ENCODE data around the gene ITFG2. TPM values are rescaled to one million over a fixed set of nuclear protein-coding genes. Genes with fewer than 3 reads are reported as not detected.

ITFG2 gene
- total RNA-seq, 1 experiment from 2014 or later: 23.9 TPM

GRCh38 chr12:2806700-2807099, 5.8 kb upstream of the ITFG2 start (continued):
- TF ChIP-seq ATF2 (CRISPR knock-in tag; IDR thresholded peaks at IDR 0.05; ENCODE audit: borderline replicate concordance, low read depth) (no peak), ERG (CRISPR knock-in tag; IDR thresholded peaks at IDR 0.05) (no peak)

- peaks cover 9% of the 10 kb centered on the region for H3K36me3 Mint-ChIP-seq
- H3K27ac Mint-ChIP-seq: peak overlapping the region; percentile 70
- ATAC-seq: no peak
- no peaks in the 10 kb centered on the region for H3K9me3 Mint-ChIP-seq
- peak overlapping the region; percentile 99 for H3K4me3 Mint-ChIP-seq
- POLR2A ChIA-PET: interaction anchor here (1.1 kb wide), 1 partner anchor 16 kb away, joined by 3 read pairs; no protein-coding TSS in a partner anchor
- H3K4me1 Mint-ChIP-seq: peaks cover 13% of the 10 kb centered on the region
- TF ChIP-seq AR (CRISPR knock-in tag; IDR thresholded peaks at IDR 0.05) (no peak), ATF6 (CRISPR knock-in tag; IDR thresholded peaks at IDR 0.05) (no peak), CREB1 (CRISPR knock-in tag; IDR thresholded peaks at IDR 0.05) (no peak), NFATC4 (CRISPR knock-in tag; IDR thresholded peaks at IDR 0.05) (no peak), AFF4 (CRISPR knock-in tag; IDR thresholded peaks at IDR 0.05; ENCODE audit: borderline replicate concordance) (no peak), GTF2I (CRISPR knock-in tag; conservative IDR thresholded peaks at IDR 0.05) (no peak)
- DNase-seq (ENCODE audit: low spot score): no peak
- no peaks in the 10 kb centered on the region for H3K27me3 Mint-ChIP-seq (ENCODE audit: low read depth)
- CTCF ChIA-PET: interaction anchor here (0.6 to 2.6 kb wide), 5 partner anchors 16 to 131 kb away, joined by 3 to 10 read pairs (median 6); no protein-coding TSS in a partner anchor
Measured at GRCh38 chr12:2811801-2812200, 667 bp upstream of the ITFG2 start.

- ATAC-seq (peak; percentile 38), DNase-seq (ENCODE audit: low spot score) (peak; percentile 54)
- H3K27me3 Mint-ChIP-seq (ENCODE audit: low read depth): no peaks in the 10 kb centered on the region
- peak overlapping the region; percentile 99 for H3K4me3 Mint-ChIP-seq
- peak overlapping the region; percentile 90 for H3K27ac Mint-ChIP-seq
- no peaks in the 10 kb centered on the region for H3K9me3 Mint-ChIP-seq
- ChIA-PET CTCF (interaction anchor here (0.5 to 2.6 kb wide), 11 partner anchors 17 to 382 kb away, joined by 3 to 10 read pairs (median 4); no protein-coding TSS in a partner anchor), POLR2A (interaction anchor here (1.1 kb wide), 1 partner anchor 29 kb away, joined by 3 read pairs; no protein-coding TSS in a partner anchor)
- H3K4me1 Mint-ChIP-seq: peaks cover 13% of the 10 kb centered on the region
- peaks cover 17% of the 10 kb centered on the region for H3K36me3 Mint-ChIP-seq
- peak; percentile 39; the same call in 1 of the 2 replicates for TF ChIP-seq CTCF (IDR thresholded peaks at IDR 0.05)
- TF ChIP-seq EMX1 (CRISPR knock-in tag; IDR thresholded peaks at IDR 0.05): no peak
Measured at GRCh38 chr12:2813214-2814185, 1.0 kb downstream of the ITFG2 start.

Data from WTC11 (cell line).